SK-N-DZ (cell line): Measurements from ENCODE around the gene EBF3.

Source experiments
- DNase-seq: peaks from one replicate; pipeline ENCODE4 v3.0.0-alpha.2; 2015; ENCODE audit warnings: low spot score

Gene EBF3

GRCh38 chr10:129945064-129945463, 19.0 kb downstream of the EBF3 start:
- DNase-seq, result no peak

- no peak for DNase-seq
Measured at GRCh38 chr10:129944456-129944855, 19.6 kb downstream of the EBF3 start.

- peak; percentile 27 for DNase-seq
Measured at GRCh38 chr10:129942936-129943715, 20.9 kb downstream of the EBF3 start.

- no peak for DNase-seq
Measured at GRCh38 chr10:129942391-129942790, 21.7 kb downstream of the EBF3 start.

- DNase-seq, result no peak
Measured at GRCh38 chr10:129942019-129942277, 22.1 kb downstream of the EBF3 start.

GRCh38 chr10:129941199-129942018, 22.7 kb downstream of the EBF3 start:
- DNase-seq, result no peak

GRCh38 chr10:129940617-129941198, 23.4 kb downstream of the EBF3 start:
- DNase-seq, result no peak

- no peak for DNase-seq
Measured at GRCh38 chr10:129939416-129940275, 24.4 kb downstream of the EBF3 start.

- no peak for DNase-seq
Measured at GRCh38 chr10:129938460-129938859, 25.6 kb downstream of the EBF3 start.

- DNase-seq, result no peak
Measured at GRCh38 chr10:129937351-129937751, 26.7 kb downstream of the EBF3 start.

GRCh38 chr10:129936923-129937300, 27.2 kb downstream of the EBF3 start:
- no peak for DNase-seq

GRCh38 chr10:129936266-129936922, 27.7 kb downstream of the EBF3 start:
- no peak for DNase-seq

- no peak for DNase-seq
Measured at GRCh38 chr10:129935867-129936152, 28.3 kb downstream of the EBF3 start.

GRCh38 chr10:129935102-129935866, 28.8 kb downstream of the EBF3 start:
- DNase-seq, result no peak

- DNase-seq, result no peak
Measured at GRCh38 chr10:129934196-129934925, 29.7 kb downstream of the EBF3 start.

- DNase-seq, result no peak
Measured at GRCh38 chr10:129933456-129934092, 30.5 kb downstream of the EBF3 start.

- DNase-seq, result peak; percentile 45
Measured at GRCh38 chr10:129932751-129933433, 31.2 kb downstream of the EBF3 start.

- no peak for DNase-seq
Measured at GRCh38 chr10:129932182-129932581, 31.9 kb downstream of the EBF3 start.
